ENCODE results near the gene TANC1.

GRCh38 chr2:158922601-158923000, 45.8 kb upstream of the TANC1 start:
- TF ChIP-seq, protein P1, sequence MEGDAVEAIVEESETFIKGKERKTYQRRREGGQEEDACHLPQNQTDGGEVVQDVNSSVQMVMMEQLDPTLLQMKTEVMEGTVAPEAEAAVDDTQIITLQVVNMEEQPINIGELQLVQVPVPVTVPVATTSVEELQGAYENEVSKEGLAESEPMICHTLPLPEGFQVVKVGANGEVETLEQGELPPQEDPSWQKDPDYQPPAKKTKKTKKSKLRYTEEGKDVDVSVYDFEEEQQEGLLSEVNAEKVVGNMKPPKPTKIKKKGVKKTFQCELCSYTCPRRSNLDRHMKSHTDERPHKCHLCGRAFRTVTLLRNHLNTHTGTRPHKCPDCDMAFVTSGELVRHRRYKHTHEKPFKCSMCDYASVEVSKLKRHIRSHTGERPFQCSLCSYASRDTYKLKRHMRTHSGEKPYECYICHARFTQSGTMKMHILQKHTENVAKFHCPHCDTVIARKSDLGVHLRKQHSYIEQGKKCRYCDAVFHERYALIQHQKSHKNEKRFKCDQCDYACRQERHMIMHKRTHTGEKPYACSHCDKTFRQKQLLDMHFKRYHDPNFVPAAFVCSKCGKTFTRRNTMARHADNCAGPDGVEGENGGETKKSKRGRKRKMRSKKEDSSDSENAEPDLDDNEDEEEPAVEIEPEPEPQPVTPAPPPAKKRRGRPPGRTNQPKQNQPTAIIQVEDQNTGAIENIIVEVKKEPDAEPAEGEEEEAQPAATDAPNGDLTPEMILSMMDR (IDR thresholded peaks at IDR 0.05), result no peak
- no peak for TF ChIP-seq POLR2A (IDR thresholded peaks at IDR 0.05)
